Karpas-422 (cell line): ENCODE data around the gene PPP5C. TPM values are rescaled to one million over a fixed set of nuclear protein-coding genes. Genes with fewer than 3 reads are reported as not detected.
"Not testable (repeated sequence)": the region's sequence is repeated elsewhere in the genome, so short reads cannot be mapped to it uniquely, and the experiment has no call there.

Experiments
- DNase-seq: peaks from one replicate; pipeline ENCODE4 v3.0.0-alpha.2; 2015
- H2AFZ ChIP-seq: fragments of 200-600 bp; sonication (generic); 2 replicates; pipeline ENCODE4 v1.6.1; 2014; ENCODE audit warnings: antibody characterized with exemption, low read length, mixed read lengths
- H3K27ac ChIP-seq: fragments of 200-600 bp; sonication (generic); 2 replicates; pipeline ENCODE4 v1.5.1; 2014; ENCODE audit warnings: mild to moderate bottlenecking, low read length, moderate library complexity
- H3K27me3 ChIP-seq: fragments of 200-600 bp; sonication (generic); 2 replicates; pipeline ENCODE4 v1.6.1; 2014; ENCODE audit warnings: low read length, mixed read lengths
- H3K36me3 ChIP-seq: fragments of 200-600 bp; sonication (generic); 2 replicates; pipeline ENCODE4 v1.6.1; 2014; ENCODE audit warnings: low read length, mixed read lengths; ENCODE audit not compliant: insufficient read depth
- H3K4me1 ChIP-seq: fragments of 200-600 bp; sonication (generic); 2 replicates; pipeline ENCODE4 v1.6.1; 2014; ENCODE audit warnings: mild to moderate bottlenecking, low read length, mixed read lengths
- H3K4me2 ChIP-seq: fragments of 200-600 bp; sonication (generic); 2 replicates; pipeline ENCODE4 v1.6.1; 2014; ENCODE audit warnings: low read length, low read depth, mild to moderate bottlenecking; ENCODE audit not compliant: poor library complexity, severe bottlenecking
- H3K4me3 ChIP-seq: fragments of 200-600 bp; sonication (generic); 2 replicates; pipeline ENCODE4 v1.5.1; 2014; ENCODE audit warnings: mild to moderate bottlenecking, antibody characterized with exemption, low read length, mixed read lengths
- H3K79me2 ChIP-seq: fragments of 200-600 bp; sonication (generic); 2 replicates; pipeline ENCODE4 v1.6.1; 2014; ENCODE audit warnings: mild to moderate bottlenecking, low read length, mixed read lengths
- H3K9ac ChIP-seq: fragments of 200-600 bp; sonication (generic); 2 replicates; pipeline ENCODE4 v1.6.0; 2014; ENCODE audit warnings: low read length
- H3K9me2 ChIP-seq: fragments of 200-600 bp; sonication (generic), shearing (Covaris generic); replicated peaks from 2 replicates; pipeline ENCODE4 v1.6.0; 2014; ENCODE audit warnings: mild to moderate bottlenecking, low read length, moderate library complexity; ENCODE audit not compliant: insufficient read depth
- H3K9me3 ChIP-seq: fragments of 300-700, 200-600 bp; sonication (generic); 2 replicates; pipeline ENCODE4 v1.6.1; 2014; ENCODE audit warnings: low read length, mixed read lengths
- H4K20me1 ChIP-seq: fragments of 200-600 bp; sonication (generic); 2 replicates; pipeline ENCODE4 v1.6.1; 2014; ENCODE audit warnings: mild to moderate bottlenecking, antibody characterized with exemption, low read length, low read depth; ENCODE audit not compliant: insufficient read depth
- total RNA-seq: library from RNA; depleted of rRNA; stranded (reverse); fragments of >200 nt; shearing (Covaris generic); gene quantifications from 2 replicates; pipeline ENCODE4 v1.2.3, GENCODE V29; 2014; ENCODE audit warnings: low replicate concordance

The PPP5C gene
- total RNA-seq, 1 experiment from 2014 or later, result 31.1 TPM

GRCh38 chr19:46321653-46322052, 25.2 kb upstream of the PPP5C start:
- no peaks in the 10 kb centered on the region for H3K9me2 ChIP-seq
- H3K9ac ChIP-seq, result no peak overlapping the region
- no peak for DNase-seq
- H3K4me3 ChIP-seq, result no peak overlapping the region
- no peaks in the 10 kb centered on the region for H4K20me1 ChIP-seq
- H3K27me3 ChIP-seq, result peaks cover 4% of the 10 kb centered on the region; the same call in 1 of the 2 replicates
- H3K79me2 ChIP-seq, result no peaks in the 10 kb centered on the region
- H3K27ac ChIP-seq, result no peak overlapping the region
- no peak overlapping the region for H2AFZ ChIP-seq
- H3K4me1 ChIP-seq, result no peaks in the 10 kb centered on the region
- no peak overlapping the region for H3K4me2 ChIP-seq
- peaks cover 8% of the 10 kb centered on the region; the same call in 1 of the 2 replicates for H3K9me3 ChIP-seq
- no peaks in the 10 kb centered on the region for H3K36me3 ChIP-seq

GRCh38 chr19:46323227-46323626, 23.7 kb upstream of the PPP5C start:
- H3K9me2 ChIP-seq, H3K27me3 ChIP-seq, DNase-seq, H3K9ac ChIP-seq, H3K27ac ChIP-seq, H2AFZ ChIP-seq, H3K79me2 ChIP-seq, H3K36me3 ChIP-seq, H3K4me2 ChIP-seq, H3K4me1 ChIP-seq, H3K4me3 ChIP-seq, H4K20me1 ChIP-seq: not testable (repeated sequence)
- peaks cover 15% of the 10 kb centered on the region for H3K9me3 ChIP-seq

- H3K27me3 ChIP-seq, result peaks cover 4% of the 10 kb centered on the region; the same call in 1 of the 2 replicates
- H3K9me3 ChIP-seq, result peaks cover 15% of the 10 kb centered on the region
- no peak overlapping the region for H3K4me2 ChIP-seq
- no peaks in the 10 kb centered on the region for H3K36me3 ChIP-seq
- H3K9ac ChIP-seq, result no peak overlapping the region
- no peak overlapping the region for H3K4me3 ChIP-seq
- H3K9me2 ChIP-seq, result no peaks in the 10 kb centered on the region
- no peaks in the 10 kb centered on the region for H3K4me1 ChIP-seq
- no peaks in the 10 kb centered on the region for H4K20me1 ChIP-seq
- no peak overlapping the region for H2AFZ ChIP-seq
- no peaks in the 10 kb centered on the region for H3K79me2 ChIP-seq
- DNase-seq, result no peak
- H3K27ac ChIP-seq, result no peak overlapping the region
These were observed 22.6 kb upstream of the PPP5C start for GRCh38 chr19:46324277-46324676.

- Histone ChIP-seq H3K4me1 (no peaks in the 10 kb centered on the region), H3K27me3 (peaks cover 4% of the 10 kb centered on the region; the same call in 1 of the 2 replicates), H3K79me2 (no peaks in the 10 kb centered on the region), H3K9me2 (no peaks in the 10 kb centered on the region), H4K20me1 (no peaks in the 10 kb centered on the region), H3K9me3 (peaks cover 15% of the 10 kb centered on the region), H3K36me3 (no peaks in the 10 kb centered on the region), H3K4me3 (no peak overlapping the region), H3K4me2 (no peak overlapping the region), H3K9ac (no peak overlapping the region), H3K27ac (no peak overlapping the region), H2AFZ (no peak overlapping the region)
- DNase-seq, result no peak
These were observed 20.3 kb upstream of the PPP5C start for GRCh38 chr19:46326608-46327007.

GRCh38 chr19:46328079-46328478, 18.8 kb upstream of the PPP5C start:
- Histone ChIP-seq H3K79me2 (no peaks in the 10 kb centered on the region), H3K9me3 (peaks cover 15% of the 10 kb centered on the region), H2AFZ (no peak overlapping the region), H3K27me3 (peaks cover 4% of the 10 kb centered on the region; the same call in 1 of the 2 replicates), H3K4me3 (no peak overlapping the region), H3K4me1 (no peaks in the 10 kb centered on the region), H3K4me2 (no peak overlapping the region), H4K20me1 (no peaks in the 10 kb centered on the region), H3K27ac (no peak overlapping the region), H3K9me2 (no peaks in the 10 kb centered on the region), H3K36me3 (no peaks in the 10 kb centered on the region), H3K9ac (no peak overlapping the region)
- DNase-seq, result no peak

GRCh38 chr19:46330319-46330918, 16.5 kb upstream of the PPP5C start:
- peaks cover 4% of the 10 kb centered on the region; the same call in 1 of the 2 replicates for H3K27me3 ChIP-seq
- no peak overlapping the region for H3K9ac ChIP-seq
- no peaks in the 10 kb centered on the region for H4K20me1 ChIP-seq
- no peak overlapping the region for H3K27ac ChIP-seq
- no peaks in the 10 kb centered on the region for H3K9me2 ChIP-seq
- no peaks in the 10 kb centered on the region for H3K79me2 ChIP-seq
- no peaks in the 10 kb centered on the region for H3K4me1 ChIP-seq
- peaks cover 15% of the 10 kb centered on the region for H3K9me3 ChIP-seq
- H2AFZ ChIP-seq, result no peak overlapping the region
- no peaks in the 10 kb centered on the region for H3K36me3 ChIP-seq
- DNase-seq, result no peak
- no peak overlapping the region for H3K4me3 ChIP-seq
- H3K4me2 ChIP-seq, result no peak overlapping the region

- no peaks in the 10 kb centered on the region for H3K9me3 ChIP-seq
- no peak overlapping the region for H3K9ac ChIP-seq
- H3K27ac ChIP-seq, result no peak overlapping the region
- no peaks in the 10 kb centered on the region for H3K79me2 ChIP-seq
- no peak for DNase-seq
- H3K4me2 ChIP-seq, result no peak overlapping the region
- no peaks in the 10 kb centered on the region for H3K9me2 ChIP-seq
- no peak overlapping the region for H2AFZ ChIP-seq
- H3K27me3 ChIP-seq, result no peaks in the 10 kb centered on the region
- H4K20me1 ChIP-seq, result no peaks in the 10 kb centered on the region
- no peaks in the 10 kb centered on the region for H3K36me3 ChIP-seq
- H3K4me3 ChIP-seq, result no peak overlapping the region
- H3K4me1 ChIP-seq, result no peaks in the 10 kb centered on the region
These were observed 9.4 kb upstream of the PPP5C start for GRCh38 chr19:46337487-46337886.

- H3K9me2 ChIP-seq, result no peaks in the 10 kb centered on the region
- H3K9me3 ChIP-seq, result no peaks in the 10 kb centered on the region
- no peak overlapping the region for H3K4me3 ChIP-seq
- no peak overlapping the region for H3K4me2 ChIP-seq
- H2AFZ ChIP-seq, result no peak overlapping the region
- no peaks in the 10 kb centered on the region for H4K20me1 ChIP-seq
- no peak for DNase-seq
- H3K4me1 ChIP-seq, result no peaks in the 10 kb centered on the region
- no peak overlapping the region for H3K27ac ChIP-seq
- no peak overlapping the region for H3K9ac ChIP-seq
- H3K79me2 ChIP-seq, result no peaks in the 10 kb centered on the region
- H3K27me3 ChIP-seq, result no peaks in the 10 kb centered on the region
- no peaks in the 10 kb centered on the region for H3K36me3 ChIP-seq
These were observed 7.4 kb upstream of the PPP5C start for GRCh38 chr19:46339446-46339845.
